ENCODE measurements around the gene LUZP4. TPM values are rescaled to one million over a fixed set of nuclear protein-coding genes. Genes with fewer than 3 reads are reported as not detected.

Gene LUZP4
- total and polyA plus RNA-seq, 8 donors, result not detected

DNA sequence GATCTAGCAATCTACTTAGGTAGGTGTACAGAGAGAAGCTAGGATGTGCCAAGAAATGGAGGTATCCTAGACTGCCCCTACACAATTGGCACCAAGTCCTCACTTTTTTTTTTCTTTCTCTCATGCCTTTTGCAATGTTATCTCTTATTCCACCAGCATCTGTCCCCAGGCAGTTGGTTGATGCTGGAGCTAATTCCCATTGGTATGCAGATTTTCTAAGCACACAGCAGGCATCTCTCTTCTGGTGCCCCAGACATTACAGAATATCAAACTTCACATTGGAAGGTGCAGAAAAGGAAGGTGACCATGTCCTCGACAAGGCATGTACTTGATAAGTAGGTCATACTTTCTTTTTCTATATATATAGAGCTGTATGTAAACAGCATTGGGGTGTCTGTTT lies 21.6 kb downstream of the LUZP4 start:
- Histone ChIP-seq H3K36me3 (no peaks in the 10 kb centered on the region), H3K27me3 (peaks cover 0 to 8% (median 0%) of the 10 kb centered on the region in 3 donors), H3K4me1 (no peaks in the 10 kb centered on the region), H3K4me3 (no peak overlapping the region), H3K9me3 (no peaks in the 10 kb centered on the region), H3K27ac (no peak overlapping the region)
- no peak for TF ChIP-seq POLR2AphosphoS5 (IDR thresholded peaks at IDR 0.05)
- TF ChIP-seq, protein P1, sequence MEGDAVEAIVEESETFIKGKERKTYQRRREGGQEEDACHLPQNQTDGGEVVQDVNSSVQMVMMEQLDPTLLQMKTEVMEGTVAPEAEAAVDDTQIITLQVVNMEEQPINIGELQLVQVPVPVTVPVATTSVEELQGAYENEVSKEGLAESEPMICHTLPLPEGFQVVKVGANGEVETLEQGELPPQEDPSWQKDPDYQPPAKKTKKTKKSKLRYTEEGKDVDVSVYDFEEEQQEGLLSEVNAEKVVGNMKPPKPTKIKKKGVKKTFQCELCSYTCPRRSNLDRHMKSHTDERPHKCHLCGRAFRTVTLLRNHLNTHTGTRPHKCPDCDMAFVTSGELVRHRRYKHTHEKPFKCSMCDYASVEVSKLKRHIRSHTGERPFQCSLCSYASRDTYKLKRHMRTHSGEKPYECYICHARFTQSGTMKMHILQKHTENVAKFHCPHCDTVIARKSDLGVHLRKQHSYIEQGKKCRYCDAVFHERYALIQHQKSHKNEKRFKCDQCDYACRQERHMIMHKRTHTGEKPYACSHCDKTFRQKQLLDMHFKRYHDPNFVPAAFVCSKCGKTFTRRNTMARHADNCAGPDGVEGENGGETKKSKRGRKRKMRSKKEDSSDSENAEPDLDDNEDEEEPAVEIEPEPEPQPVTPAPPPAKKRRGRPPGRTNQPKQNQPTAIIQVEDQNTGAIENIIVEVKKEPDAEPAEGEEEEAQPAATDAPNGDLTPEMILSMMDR (IDR thresholded peaks at IDR 0.05), result no peak
- no peak for TF ChIP-seq EP300 (IDR thresholded peaks at IDR 0.05)
- TF ChIP-seq POLR2A (IDR thresholded peaks at IDR 0.05), result no peak
- 13 to 45% (median 33%) methylated on average over 1 of the region's 1 CpG for WGBS, 5 donors
- intact Hi-C loops (cut with DNase I; ENCODE audit: low total_unique reads), result no loop called here
- no peak for DNase-seq

DNA sequence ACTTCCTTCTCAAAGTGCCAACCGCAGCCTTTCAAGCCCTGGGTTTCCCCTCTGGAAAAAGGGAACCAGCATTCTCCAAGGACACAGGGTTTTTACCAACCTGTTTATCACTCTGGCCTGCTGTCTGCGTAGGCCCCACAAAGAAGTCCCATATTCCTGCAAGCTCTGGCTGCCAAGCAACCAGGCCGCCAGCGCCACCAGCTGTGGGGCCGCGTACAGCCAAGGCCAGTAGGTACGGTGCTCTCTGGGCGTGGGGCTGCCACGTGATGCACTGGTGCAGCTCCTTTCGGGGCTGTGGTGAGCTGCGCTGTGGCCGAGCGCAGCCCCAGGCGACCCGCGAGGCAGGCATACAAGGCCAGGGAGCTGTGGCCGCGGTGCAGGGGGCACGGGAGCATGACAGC lies 22.1 kb downstream of the LUZP4 start:
- H3K4me1 ChIP-seq, result no peaks in the 10 kb centered on the region
- no peak overlapping the region for H3K4me3 ChIP-seq
- peaks cover 0 to 8% (median 0%) of the 10 kb centered on the region in 3 donors for H3K27me3 ChIP-seq
- TF ChIP-seq EP300 (IDR thresholded peaks at IDR 0.05) (no peak), POLR2AphosphoS5 (IDR thresholded peaks at IDR 0.05) (no peak), POLR2A (IDR thresholded peaks at IDR 0.05) (no peak)
- TF ChIP-seq, protein P1 (IDR thresholded peaks at IDR 0.05), result no peak
- H3K36me3 ChIP-seq, result no peaks in the 10 kb centered on the region
- intact Hi-C loops (cut with DNase I; ENCODE audit: low total_unique reads), result no loop called here
- 20 to 43% (median 37%) methylated on average over 1 to 19 of the region's 19 CpGs for WGBS, 5 donors
- H3K27ac ChIP-seq, result no peak overlapping the region
- H3K9me3 ChIP-seq, result no peaks in the 10 kb centered on the region
- DNase-seq, result peak in 1 of 2 donors; percentile 75

DNA sequence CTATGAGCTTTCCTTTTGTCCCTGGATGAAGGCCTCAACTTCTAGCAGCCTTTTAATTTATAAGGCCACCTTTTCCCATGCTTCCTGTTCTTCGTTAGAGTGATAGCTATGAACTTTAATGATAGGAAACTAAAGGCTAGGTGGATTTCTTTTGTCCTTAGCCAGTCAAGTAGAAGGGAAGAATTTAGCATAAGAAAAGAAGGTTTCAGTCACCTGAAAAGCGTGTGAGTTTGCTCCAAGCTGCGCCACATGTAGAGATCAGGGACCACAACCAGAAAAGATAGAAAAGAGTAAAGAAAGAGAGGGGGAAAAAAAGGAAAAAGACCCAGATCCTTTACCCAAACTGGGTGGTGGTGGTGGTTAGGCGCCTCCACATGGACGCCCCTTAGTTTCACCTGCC lies 28.6 kb downstream of the LUZP4 start:
- intact Hi-C loops (cut with DNase I; ENCODE audit: low total_unique reads), result no loop called here
- no peak for TF ChIP-seq POLR2AphosphoS5 (IDR thresholded peaks at IDR 0.05)
- TF ChIP-seq EP300 (IDR thresholded peaks at IDR 0.05), result no peak
- no peak for TF ChIP-seq POLR2A (IDR thresholded peaks at IDR 0.05)
- TF ChIP-seq, protein P1 (IDR thresholded peaks at IDR 0.05), result no peak
- WGBS, 5 donors, result 65 to 88% (median 78%) methylated on average over 5 of the region's 5 CpGs
- no peak for DNase-seq
- Histone ChIP-seq H3K9me3 (no peaks in the 10 kb centered on the region), H3K4me3 (no peak overlapping the region), H3K27me3 (peaks cover 0 to 7% (median 0%) of the 10 kb centered on the region in 3 donors), H3K36me3 (no peaks in the 10 kb centered on the region), H3K27ac (no peak overlapping the region), H3K4me1 (no peaks in the 10 kb centered on the region)

DNA sequence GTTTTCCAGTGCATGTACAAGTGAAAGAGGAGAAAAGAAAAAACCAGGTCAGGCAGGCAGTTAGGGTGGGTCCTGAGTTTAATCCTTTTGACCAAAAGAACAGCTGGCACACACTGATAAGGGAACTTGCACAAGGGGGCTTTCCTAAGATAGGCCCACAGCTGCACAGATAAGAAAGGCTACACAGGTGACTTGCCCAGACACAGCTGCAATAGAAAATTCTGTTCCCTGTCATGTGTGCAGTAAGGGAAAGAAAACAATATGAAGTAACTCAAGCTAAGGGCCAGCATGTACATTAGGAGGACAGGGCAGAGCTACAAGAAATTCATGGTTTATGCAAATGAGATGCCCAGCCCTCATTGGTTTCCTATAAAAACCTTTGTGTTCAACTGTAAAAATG lies 32.9 kb downstream of the LUZP4 start:
- intact Hi-C loops (cut with DNase I; ENCODE audit: low total_unique reads), result no loop called here
- Histone ChIP-seq H3K4me3 (no peak overlapping the region), H3K4me1 (peaks cover 0 to 5% (median 2%) of the 10 kb centered on the region in 4 donors), H3K27ac (no peak overlapping the region), H3K27me3 (peaks cover 0 to 7% (median 0%) of the 10 kb centered on the region in 3 donors), H3K36me3 (no peaks in the 10 kb centered on the region), H3K9me3 (no peaks in the 10 kb centered on the region)
- no peak for DNase-seq
- TF ChIP-seq, protein P1 (IDR thresholded peaks at IDR 0.05), result no peak
- TF ChIP-seq POLR2A (IDR thresholded peaks at IDR 0.05), result no peak
- TF ChIP-seq EP300 (IDR thresholded peaks at IDR 0.05), result no peak
- TF ChIP-seq POLR2AphosphoS5 (IDR thresholded peaks at IDR 0.05), result no peak

All from stomach (tissue), 9 donors.